ENCODE measurements around the gene MTUS2.

MTUS2 gene

DNA sequence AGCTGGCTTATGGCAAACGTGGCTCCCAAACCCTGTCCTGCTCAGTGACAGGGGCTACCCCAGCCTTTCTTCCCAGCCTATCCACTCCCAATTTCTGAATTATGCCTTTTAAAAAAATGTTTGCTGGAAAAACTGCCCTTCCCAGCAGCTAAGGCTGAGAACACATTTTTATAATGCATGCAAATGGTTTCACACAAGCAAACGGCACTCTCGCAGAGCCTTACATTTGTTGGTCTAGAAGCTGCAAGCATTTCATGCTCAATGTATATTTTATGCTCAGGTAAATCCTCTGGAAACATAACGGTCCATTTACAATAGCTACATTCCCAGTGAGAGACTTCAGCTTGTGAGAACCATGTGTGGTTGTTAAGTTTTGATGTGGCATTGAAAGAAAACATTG, 713.9 kb downstream of the MTUS2 start:
- no peak for TF ChIP-seq REST (IDR thresholded peaks at IDR 0.05; ENCODE audit: insufficient replicate concordance, low read depth)
- TF ChIP-seq POLR2AphosphoS5 (IDR thresholded peaks at IDR 0.05; ENCODE audit: low read depth), result no peak
- TF ChIP-seq SPI1 (IDR thresholded peaks at IDR 0.05; ENCODE audit: borderline replicate concordance, low read depth), result no peak
- TF ChIP-seq CTCF (IDR thresholded peaks at IDR 0.05; ENCODE audit: insufficient read depth, low read length), result no peak
- TF ChIP-seq GABPA (IDR thresholded peaks at IDR 0.05; ENCODE audit: low read depth), result no peak
- DNase-seq (ENCODE audit: low read depth in 1 of 2, low spot score in 1 of 2), result no peak
- Histone ChIP-seq H3K27ac (replicated peaks) (no peak overlapping the region), H3K4me3 (replicated peaks; ENCODE audit: insufficient read depth, low read length) (no peak overlapping the region), H3K27me3 (ENCODE audit: insufficient read depth, poor library complexity, severe bottlenecking) (no peaks in the 10 kb centered on the region)

- Histone ChIP-seq H3K4me3 (replicated peaks; ENCODE audit: insufficient read depth, low read length) (no peak overlapping the region), H3K27ac (replicated peaks) (no peak overlapping the region), H3K27me3 (ENCODE audit: insufficient read depth, poor library complexity, severe bottlenecking) (no peaks in the 10 kb centered on the region)
- no peak for DNase-seq (ENCODE audit: low read depth in 1 of 2, low spot score in 1 of 2)
- TF ChIP-seq REST (IDR thresholded peaks at IDR 0.05; ENCODE audit: insufficient replicate concordance, low read depth) (no peak), POLR2AphosphoS5 (IDR thresholded peaks at IDR 0.05; ENCODE audit: low read depth) (no peak), CTCF (IDR thresholded peaks at IDR 0.05; ENCODE audit: insufficient read depth, low read length) (no peak), GABPA (IDR thresholded peaks at IDR 0.05; ENCODE audit: low read depth) (no peak), SPI1 (IDR thresholded peaks at IDR 0.05; ENCODE audit: borderline replicate concordance, low read depth) (no peak)
These were observed 715.8 kb downstream of the MTUS2 start for GRCh38 chr13:29535663-29536655.

DNA sequence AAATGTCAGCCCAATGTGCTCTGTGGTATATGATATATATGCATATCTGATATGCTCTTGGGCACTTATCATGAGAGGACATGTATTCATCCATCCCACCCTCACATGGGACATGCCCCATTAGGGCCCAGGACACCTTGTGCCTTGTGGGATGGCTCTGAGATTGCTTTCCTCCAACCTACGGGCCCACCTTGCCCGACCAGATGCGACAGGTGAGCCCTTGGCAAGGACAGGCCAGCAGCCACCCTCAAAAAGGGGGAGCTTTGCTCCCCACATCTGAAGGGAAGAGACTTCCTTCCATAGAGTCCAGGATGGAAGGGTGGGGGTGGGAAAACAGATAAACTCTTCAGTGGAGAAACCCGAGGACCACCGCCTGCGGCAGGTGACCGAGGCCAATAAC, 716.7 kb downstream of the MTUS2 start:
- no peaks in the 10 kb centered on the region for H3K27me3 ChIP-seq (ENCODE audit: insufficient read depth, poor library complexity, severe bottlenecking)
- TF ChIP-seq CTCF (IDR thresholded peaks at IDR 0.05; ENCODE audit: insufficient read depth, low read length) (no peak), GABPA (IDR thresholded peaks at IDR 0.05; ENCODE audit: low read depth) (no peak), POLR2AphosphoS5 (IDR thresholded peaks at IDR 0.05; ENCODE audit: low read depth) (no peak), SPI1 (IDR thresholded peaks at IDR 0.05; ENCODE audit: borderline replicate concordance, low read depth) (no peak), REST (IDR thresholded peaks at IDR 0.05; ENCODE audit: insufficient replicate concordance, low read depth) (no peak)
- H3K4me3 ChIP-seq (replicated peaks; ENCODE audit: insufficient read depth, low read length), result no peak overlapping the region
- no peak for DNase-seq (ENCODE audit: low read depth in 1 of 2, low spot score in 1 of 2)
- no peak overlapping the region for H3K27ac ChIP-seq (replicated peaks)

All from HL-60 (cell line).